Left ventricle myocardium superior (tissue), 1 donor: ENCODE measurements around the gene LAMA5. TPM values are rescaled to one million over a fixed set of nuclear protein-coding genes. Genes with fewer than 3 reads are reported as not detected.

ENCODE experiments used
- ATAC-seq: fragments of 200-7000 bp; cut with Tn5 transposase; one replicate; pipeline ENCODE4 v1.9.1; 2020; ENCODE audit warnings: mild to moderate bottlenecking, moderate library complexity
- DNase-seq: peaks from one replicate; pipeline ENCODE4 v3.0.0-alpha.2; 2020
- intact Hi-C: fragments of 100-400 bp; cut with micrococcal nuclease; formaldehyde crosslinking; loops from one replicate; pipeline ENCODE4 v1.11.0; 2022
- total RNA-seq: library from RNA; stranded (reverse); fragmentation: NEBNext Ultra II Directional; extraction: Animal tissue kit (Norgen Biotek cat#: 25700); gene quantifications from one replicate; pipeline ENCODE4 v1.2.1, GENCODE V29; 2021
- donor health status: DM: no; HTN: yes; CAD: no; lungs with severe emphysema.

The LAMA5 gene
- total RNA-seq, 1 donor from 2014 or later: 110 TPM

DNA sequence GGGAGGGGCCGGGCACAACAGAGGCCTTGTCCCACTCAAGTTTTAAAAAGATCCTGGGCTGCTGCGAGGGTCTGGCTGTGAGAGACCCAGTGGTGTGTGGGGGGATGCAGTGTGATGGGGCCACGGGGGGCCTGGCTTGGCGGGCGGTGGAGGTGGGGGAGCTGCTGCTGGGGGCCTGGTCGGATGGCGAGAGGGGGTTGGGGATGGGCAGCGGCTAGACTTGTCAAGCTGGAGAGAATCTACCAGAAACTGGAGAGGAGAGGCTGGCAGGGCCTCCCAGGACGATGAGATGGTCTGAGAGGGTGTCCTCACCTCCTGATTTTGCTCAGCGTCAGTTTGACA lies 24.9 kb upstream of the LAMA5 start:
- ATAC-seq (no peak), DNase-seq (no peak)
- intact Hi-C loops: no loop called here

- ATAC-seq: no peak
These were observed 24.3 kb upstream of the LAMA5 start for GRCh38 chr20:62391165-62392076.

DNA sequence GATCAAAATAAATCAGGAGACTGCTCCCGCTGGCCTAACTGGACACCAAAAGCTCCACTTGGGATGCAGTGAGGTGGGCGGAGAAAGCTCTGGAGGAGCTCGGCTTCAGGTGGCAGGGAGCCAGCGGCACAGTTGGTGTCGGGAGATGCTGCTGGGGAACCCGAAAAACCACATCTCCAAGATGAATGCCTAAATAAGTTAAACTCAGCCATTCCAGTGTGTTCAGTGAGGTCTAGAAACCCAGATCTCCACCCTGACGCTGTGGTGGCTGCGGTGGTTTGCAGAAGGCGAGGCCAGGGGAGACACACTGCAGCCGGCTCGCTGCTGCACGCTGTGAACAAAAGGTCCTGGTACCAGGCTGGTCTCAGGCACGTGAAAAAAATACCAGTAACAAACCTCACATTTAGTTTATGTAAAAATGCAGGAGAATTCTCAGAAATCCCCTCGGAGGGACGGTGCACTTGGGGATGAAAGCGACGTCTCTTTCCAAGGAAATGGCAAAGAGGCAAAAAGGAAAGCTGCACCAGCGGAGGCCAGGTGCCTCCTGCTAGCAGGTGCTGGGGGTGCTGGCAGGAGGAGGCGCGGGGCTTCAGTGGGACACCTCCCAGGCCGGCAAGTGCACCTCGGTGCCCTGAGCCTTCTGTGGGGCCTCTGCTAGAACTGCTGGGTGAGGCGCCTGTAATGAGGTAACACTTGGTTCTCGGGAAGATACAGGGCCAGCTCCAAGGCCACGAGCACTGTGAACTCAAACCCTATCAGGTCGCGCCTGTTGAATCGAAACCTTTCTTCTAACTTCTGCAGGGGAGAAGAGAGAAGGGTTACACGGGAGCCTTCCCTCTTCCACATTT lies 23.4 kb upstream of the LAMA5 start:
- intact Hi-C loops: no loop called here
- DNase-seq: no peak

More at GRCh38 chr20:62391165-62392076, 24.3 kb upstream of the LAMA5 start:
- intact Hi-C loops: no loop called here
- DNase-seq: no peak

GRCh38 chr20:62389601-62390087 lies 22.5 kb upstream of the LAMA5 start:
- ATAC-seq (no peak), DNase-seq (no peak)
- intact Hi-C loops: no loop called here

More for the DNA sequence above, 23.4 kb upstream of the LAMA5 start:
- no peak for ATAC-seq

- intact Hi-C loops: no loop called here
- DNase-seq (no peak), ATAC-seq (no peak)
These were observed 21.9 kb upstream of the LAMA5 start for GRCh38 chr20:62388839-62389600.

DNA sequence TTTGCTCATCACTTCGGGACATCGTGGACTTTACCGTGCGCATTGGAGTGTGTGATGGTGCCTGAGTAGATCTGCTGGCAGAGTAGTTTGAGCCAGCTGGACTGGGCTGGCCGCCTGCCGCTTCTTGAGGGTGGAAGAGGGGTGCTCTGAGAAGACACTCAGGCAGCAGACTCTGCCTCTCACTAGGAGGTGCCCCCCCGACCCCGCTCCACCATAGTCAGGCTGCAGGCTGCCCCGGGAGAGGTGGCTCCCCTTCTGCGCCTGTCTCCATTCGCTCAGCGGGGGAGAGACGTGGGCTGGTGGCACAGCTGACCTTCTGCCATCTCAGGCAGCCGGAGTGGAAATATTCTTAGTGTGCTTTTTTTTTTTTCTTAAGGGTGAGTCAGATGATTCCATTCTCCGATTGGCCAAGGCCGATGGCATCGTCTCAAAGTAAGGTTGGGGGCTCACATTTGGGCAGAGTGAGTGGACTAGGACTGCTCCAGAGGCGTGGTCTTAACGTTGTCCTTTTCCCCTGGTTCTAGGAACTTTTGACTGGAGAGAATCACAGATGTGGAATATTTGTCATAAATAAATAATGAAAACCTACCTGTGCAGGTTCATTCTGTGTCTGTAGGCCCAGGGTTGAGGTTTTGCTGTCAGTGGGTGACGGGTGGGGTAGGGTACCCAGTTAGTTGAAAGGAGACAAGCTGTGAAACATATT lies 21.0 kb upstream of the LAMA5 start:
- intact Hi-C loops: no loop called here
- DNase-seq (no peak), ATAC-seq (no peak)

- DNase-seq: no peak
- ATAC-seq: no peak
- intact Hi-C loops: no loop called here
These were observed 20.3 kb upstream of the LAMA5 start for GRCh38 chr20:62387219-62387913.

- intact Hi-C loops: no loop called here
- ATAC-seq: peak; percentile 93
- DNase-seq: peak; percentile 96
These were observed 19.5 kb upstream of the LAMA5 start, which contains the start of gene RPS21 for GRCh38 chr20:62386383-62387218. Gene RPS21 (plus strand): TSS chr20:62387103. CDS start chr20:62387339, 236 bp downstream.

DNA sequence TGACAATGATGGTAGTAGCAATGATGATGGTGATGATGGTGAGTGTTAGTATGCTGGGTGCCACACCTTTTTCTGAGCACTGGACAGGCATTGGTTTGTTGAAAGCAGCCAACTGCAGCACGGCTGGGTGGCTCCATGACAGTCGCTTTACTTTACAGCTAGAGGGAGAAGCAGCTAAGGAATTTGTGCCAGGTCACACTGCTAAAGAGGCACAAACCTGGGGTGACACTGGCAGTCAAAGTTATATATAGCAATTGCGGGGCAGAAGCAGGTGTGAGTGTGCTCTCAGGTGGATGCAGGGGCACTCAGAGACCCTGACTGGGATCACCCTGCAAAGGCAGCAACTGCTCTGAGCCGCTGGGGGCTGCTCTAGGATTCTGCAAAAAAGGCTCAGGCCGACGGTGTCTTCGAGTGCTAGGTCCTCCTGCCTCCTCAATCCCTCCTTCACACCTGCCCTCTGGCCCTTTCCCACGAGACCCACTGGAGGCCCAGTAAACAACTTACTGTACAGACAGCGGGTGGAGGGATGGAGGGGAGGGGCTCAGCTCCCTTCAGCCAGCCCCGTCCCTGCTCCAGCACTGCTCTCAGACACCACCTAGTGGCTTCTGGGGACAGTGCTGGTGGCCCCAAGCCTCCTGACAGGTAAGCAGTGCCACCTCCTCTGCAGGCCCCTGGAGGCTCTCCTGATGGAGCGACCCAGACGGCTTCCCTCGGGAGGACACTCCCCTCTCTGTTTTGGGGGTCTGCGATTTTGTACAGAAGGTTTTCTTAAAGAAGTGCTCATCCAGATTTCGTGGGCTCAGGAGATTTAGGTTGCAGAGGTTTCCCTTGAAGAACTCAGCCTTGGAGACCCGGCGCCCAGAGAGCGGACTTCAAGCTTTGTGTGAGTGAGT lies 15.4 kb upstream of the LAMA5 start:
- peak; percentile 68 for ATAC-seq
- intact Hi-C loops: loop anchor here (5.0 kb wide), 1 partner anchor 80 kb away; the partner anchor contains the start of gene ADRM1
- peak; percentile 84 for DNase-seq

GRCh38 chr20:62381842-62382241 lies 14.7 kb upstream of the LAMA5 start:
- DNase-seq (no peak), ATAC-seq (no peak)
- intact Hi-C loops: loop anchor here (5.0 kb wide), 1 partner anchor 80 kb away; the partner anchor contains the start of gene ADRM1

DNA sequence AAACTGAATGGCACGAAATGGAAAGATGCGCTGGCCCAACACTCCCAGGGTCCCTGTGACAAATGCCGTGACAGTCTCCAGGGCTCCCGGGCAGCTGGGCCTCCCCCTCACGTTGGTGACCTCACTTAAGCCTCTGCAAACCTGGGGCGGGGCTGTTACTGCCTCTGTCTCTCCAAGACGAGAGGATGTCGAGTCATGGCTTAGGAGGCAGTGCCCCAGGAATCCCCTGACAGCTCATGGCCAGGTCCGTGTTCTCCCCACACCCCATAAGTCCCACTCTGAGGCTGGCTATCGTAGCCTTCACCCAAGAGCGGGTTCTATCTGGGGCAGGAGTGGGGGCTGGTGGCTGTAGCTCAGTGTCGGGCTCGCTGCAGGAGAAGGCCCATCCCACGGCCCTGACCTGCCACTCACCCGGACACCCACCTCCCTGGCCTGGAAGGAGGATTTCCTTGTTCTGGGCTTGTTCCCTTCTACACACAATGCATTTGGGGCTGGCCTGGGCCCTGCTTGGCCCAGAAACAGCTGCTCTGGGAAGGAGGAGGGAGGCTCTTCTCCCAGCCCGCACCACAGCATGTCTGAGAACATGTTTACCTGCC lies 14.2 kb upstream of the LAMA5 start:
- no peak for DNase-seq
- ATAC-seq: peak; percentile 1
- intact Hi-C loops: loop anchor here (5.0 kb wide), 1 partner anchor 79 kb away; the partner anchor contains the start of gene ADRM1

DNA sequence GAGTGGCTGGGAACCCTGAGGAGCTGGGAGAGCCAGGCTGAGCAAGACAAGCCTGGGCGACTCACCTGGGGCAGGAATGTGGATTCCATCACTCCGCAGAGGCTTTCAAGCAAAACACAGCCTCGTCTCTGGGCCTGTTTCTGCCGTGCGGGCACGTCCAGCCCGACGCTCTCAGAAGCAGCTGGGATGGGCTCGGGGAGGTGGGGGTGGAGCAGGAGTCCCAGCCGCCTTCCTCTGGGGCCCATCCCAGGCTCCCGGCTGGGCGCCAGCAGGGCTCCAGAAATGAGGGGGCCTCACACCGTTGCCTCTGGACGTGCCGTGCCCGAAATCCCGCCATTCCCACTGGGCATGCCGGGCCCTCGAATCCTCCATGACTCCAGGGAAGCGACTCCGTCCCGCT lies 11.1 kb upstream of the LAMA5 start:
- DNase-seq: no peak
- no peak for ATAC-seq
- intact Hi-C loops: no loop called here

- intact Hi-C loops: no loop called here
- peak; percentile 65 for ATAC-seq
- DNase-seq: peak; percentile 85
These were observed 10.6 kb upstream of the LAMA5 start for GRCh38 chr20:62377615-62378178.

- ATAC-seq (no peak), DNase-seq (no peak)
- intact Hi-C loops: no loop called here
These were observed 10.0 kb upstream of the LAMA5 start for GRCh38 chr20:62377064-62377461.
